C4-2B (cell line): ENCODE measurements around the gene AMBP.
"Not testable (repeated sequence)": the region's sequence is repeated elsewhere in the genome, so short reads cannot be mapped to it uniquely, and the experiment has no call there.

Experiments used
- H3K27ac ChIP-seq: fragments of 450-650 bp; 2 replicates; pipeline ENCODE4 v1.5.1; 2017
- ZFX ChIP-seq: fragments of 450-650 bp; IDR thresholded peaks from 2 replicates; pipeline ENCODE4 v1.6.1; 2017
- TF ChIP-seq, protein P1 (sequence below): fragments of 450-650 bp; conservative IDR thresholded peaks from 2 replicates; pipeline ENCODE4 v1.5.1; 2017; ENCODE audit warnings: mild to moderate bottlenecking

Gene AMBP

GRCh38 chr9:114046875-114047274, 31.2 kb downstream of the AMBP start:
- TF ChIP-seq, protein P1, sequence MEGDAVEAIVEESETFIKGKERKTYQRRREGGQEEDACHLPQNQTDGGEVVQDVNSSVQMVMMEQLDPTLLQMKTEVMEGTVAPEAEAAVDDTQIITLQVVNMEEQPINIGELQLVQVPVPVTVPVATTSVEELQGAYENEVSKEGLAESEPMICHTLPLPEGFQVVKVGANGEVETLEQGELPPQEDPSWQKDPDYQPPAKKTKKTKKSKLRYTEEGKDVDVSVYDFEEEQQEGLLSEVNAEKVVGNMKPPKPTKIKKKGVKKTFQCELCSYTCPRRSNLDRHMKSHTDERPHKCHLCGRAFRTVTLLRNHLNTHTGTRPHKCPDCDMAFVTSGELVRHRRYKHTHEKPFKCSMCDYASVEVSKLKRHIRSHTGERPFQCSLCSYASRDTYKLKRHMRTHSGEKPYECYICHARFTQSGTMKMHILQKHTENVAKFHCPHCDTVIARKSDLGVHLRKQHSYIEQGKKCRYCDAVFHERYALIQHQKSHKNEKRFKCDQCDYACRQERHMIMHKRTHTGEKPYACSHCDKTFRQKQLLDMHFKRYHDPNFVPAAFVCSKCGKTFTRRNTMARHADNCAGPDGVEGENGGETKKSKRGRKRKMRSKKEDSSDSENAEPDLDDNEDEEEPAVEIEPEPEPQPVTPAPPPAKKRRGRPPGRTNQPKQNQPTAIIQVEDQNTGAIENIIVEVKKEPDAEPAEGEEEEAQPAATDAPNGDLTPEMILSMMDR, result no peak
- TF ChIP-seq ZFX, result no peak

DNA sequence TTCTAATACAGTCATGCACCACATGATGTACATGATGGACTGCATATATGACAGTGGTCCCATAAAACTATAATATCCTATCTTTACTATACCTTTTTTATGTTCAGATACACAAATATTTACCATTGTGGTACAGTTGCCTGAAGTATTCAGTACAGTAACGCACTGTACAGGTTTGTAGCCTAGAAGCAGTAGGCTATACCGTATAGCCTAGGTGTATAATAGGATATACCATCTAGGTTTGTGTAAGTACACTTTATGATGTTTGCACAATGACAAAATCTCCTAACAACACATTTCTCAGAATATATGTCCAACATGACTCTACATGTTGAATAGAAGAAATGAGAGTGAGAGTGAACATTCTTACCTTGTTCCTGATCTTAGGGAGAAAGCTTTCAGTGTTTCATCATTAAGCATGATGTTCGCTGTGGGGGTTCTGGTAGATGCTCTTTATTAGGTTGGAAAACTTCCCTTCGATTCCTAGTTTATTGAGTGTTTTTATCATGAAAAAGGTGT, 31.8 kb downstream of the AMBP start:
- H3K27ac ChIP-seq, result no peak overlapping the region
- no peak for TF ChIP-seq ZFX
- TF ChIP-seq, protein P1, result no peak

More at GRCh38 chr9:114046875-114047274, 31.2 kb downstream of the AMBP start:
- H3K27ac ChIP-seq, result no peak overlapping the region

DNA sequence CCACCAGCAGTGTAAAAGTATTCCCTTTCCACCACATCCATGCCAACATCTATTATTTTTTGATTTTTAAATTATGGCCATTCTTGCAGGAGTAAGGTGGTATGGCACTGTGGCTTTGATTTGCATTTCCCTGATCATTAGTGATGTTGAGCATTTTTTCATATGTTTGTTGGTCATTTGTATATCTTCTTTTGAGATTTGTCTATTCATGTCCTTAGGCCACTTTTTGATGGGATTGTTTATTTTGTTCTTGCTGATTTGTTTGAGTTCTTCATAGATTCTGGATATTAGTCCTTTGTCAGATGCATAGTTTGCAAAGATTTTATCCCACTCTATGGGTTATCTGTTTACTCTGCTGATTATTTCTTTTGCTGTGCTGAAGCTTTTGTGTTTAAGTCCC, 34.4 kb downstream of the AMBP start:
- H3K27ac ChIP-seq, result not testable (repeated sequence)

DNA sequence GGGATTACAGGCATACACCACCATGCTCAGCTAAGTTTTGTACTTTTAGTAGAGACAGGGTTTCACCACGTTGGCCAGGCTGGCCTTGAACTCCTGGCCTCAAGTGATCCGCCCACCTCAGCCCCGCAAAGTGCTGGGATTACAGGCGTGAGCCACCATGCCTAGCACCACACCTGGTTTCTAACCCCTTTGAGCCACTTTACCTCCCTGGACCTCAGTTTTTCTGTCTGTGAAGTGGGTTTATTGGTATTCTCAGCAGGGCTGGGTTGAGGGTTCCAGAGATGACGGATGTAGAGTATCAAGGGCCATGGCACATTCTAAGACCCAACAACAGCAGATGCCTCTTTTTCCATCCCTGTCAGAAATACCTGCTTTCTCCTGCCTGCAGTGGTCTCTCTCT, 38.6 kb downstream of the AMBP start:
- TF ChIP-seq ZFX, result no peak
- TF ChIP-seq, protein P1, result no peak
- no peak overlapping the region for H3K27ac ChIP-seq

- H3K27ac ChIP-seq, result no peak overlapping the region
- TF ChIP-seq ZFX, result no peak
- TF ChIP-seq, protein P1, result no peak
Observed at GRCh38 chr9:114038724-114039313, 39.3 kb downstream of the AMBP start.

- TF ChIP-seq, protein P1, result no peak
- no peak for TF ChIP-seq ZFX
- no peak overlapping the region for H3K27ac ChIP-seq
Observed at GRCh38 chr9:114037961-114038723, 40.0 kb downstream of the AMBP start.

GRCh38 chr9:114037249-114037648, 40.9 kb downstream of the AMBP start:
- no peak overlapping the region for H3K27ac ChIP-seq
- TF ChIP-seq, protein P1, result no peak
- no peak for TF ChIP-seq ZFX
